ENCODE data around the gene CNNM2.

DNA sequence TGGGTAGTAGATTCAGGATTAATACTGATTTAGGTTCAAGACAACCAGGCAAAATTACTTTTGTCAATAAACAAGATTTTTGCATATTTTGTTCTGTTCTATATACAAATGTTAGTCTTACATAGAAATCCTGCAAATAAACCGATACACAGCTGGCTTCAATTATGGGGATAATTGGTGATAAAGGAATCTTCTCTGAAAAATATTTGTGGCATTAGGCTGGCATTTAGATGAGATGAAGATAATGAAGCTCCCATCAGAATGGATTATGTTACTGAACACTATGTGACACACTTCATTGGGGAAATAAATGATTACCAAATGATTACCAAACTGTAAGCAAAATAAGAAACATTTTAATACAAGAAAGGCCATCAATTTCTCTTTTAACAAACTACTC lies 209.1 kb downstream of the CNNM2 start:
- TF ChIP-seq CTCF (IDR thresholded peaks at IDR 0.05; ENCODE audit: low read depth, low read length, poor library complexity, severe bottlenecking) (no peak), EZH2phosphoT487 (IDR thresholded peaks at IDR 0.05; ENCODE audit: borderline replicate concordance, low read length) (no peak)
